ENCODE results near the gene FHOD3. TPM values are rescaled to one million over a fixed set of nuclear protein-coding genes. Genes with fewer than 3 reads are reported as not detected.
A peak's percentile ranks its signal among the peaks of the same experiment; 100 is the strongest.

The FHOD3 gene
- total RNA-seq, 1 donor = 13.0 TPM

GRCh38 chr18:36516258-36516657, 218.7 kb downstream of the FHOD3 start:
- Histone ChIP-seq H3K9me3 (ENCODE audit: low read depth, low read length) (no peaks in the 10 kb centered on the region), H3K36me3 (ENCODE audit: insufficient read depth, low read length) (no peaks in the 10 kb centered on the region), H3K27me3 (ENCODE audit: insufficient read depth, low read length) (no peaks in the 10 kb centered on the region), H3K4me3 (ENCODE audit: insufficient read depth, low read length) (no peak overlapping the region), H3K79me2 (ENCODE audit: insufficient read depth, low read length) (no peaks in the 10 kb centered on the region), H3K4me2 (ENCODE audit: insufficient read depth, low read length) (no peak overlapping the region), H2AFZ (ENCODE audit: low read length) (no peak overlapping the region), H3K27ac (ENCODE audit: low read depth, low read length) (no peak overlapping the region), H3K4me1 (ENCODE audit: insufficient read depth, low read length) (peaks cover 15% of the 10 kb centered on the region), H4K20me1 (ENCODE audit: insufficient read depth, low read length) (peaks cover 4% of the 10 kb centered on the region)
- no peak for DNase-seq (ENCODE audit: insufficient read length, low spot score, missing footprints)
- TF ChIP-seq CTCF (IDR thresholded peaks at IDR 0.05; ENCODE audit: extremely low read depth, low read depth, low read length) = no peak

- Histone ChIP-seq H3K36me3 (ENCODE audit: insufficient read depth, low read length) (no peaks in the 10 kb centered on the region), H3K27me3 (ENCODE audit: insufficient read depth, low read length) (no peaks in the 10 kb centered on the region), H3K79me2 (ENCODE audit: insufficient read depth, low read length) (no peaks in the 10 kb centered on the region), H3K9me3 (ENCODE audit: low read depth, low read length) (no peaks in the 10 kb centered on the region), H2AFZ (ENCODE audit: low read length) (no peak overlapping the region), H3K4me3 (ENCODE audit: insufficient read depth, low read length) (no peak overlapping the region), H3K4me1 (ENCODE audit: insufficient read depth, low read length) (peaks cover 15% of the 10 kb centered on the region), H3K4me2 (ENCODE audit: insufficient read depth, low read length) (no peak overlapping the region), H3K27ac (ENCODE audit: low read depth, low read length) (no peak overlapping the region), H4K20me1 (ENCODE audit: insufficient read depth, low read length) (peaks cover 4% of the 10 kb centered on the region)
- no peak for TF ChIP-seq CTCF (IDR thresholded peaks at IDR 0.05; ENCODE audit: extremely low read depth, low read depth, low read length)
- no peak for DNase-seq (ENCODE audit: insufficient read length, low spot score, missing footprints)
Observed at GRCh38 chr18:36516726-36517125, 219.2 kb downstream of the FHOD3 start.

GRCh38 chr18:36518839-36519238, 221.3 kb downstream of the FHOD3 start:
- no peaks in the 10 kb centered on the region for H3K79me2 ChIP-seq (ENCODE audit: insufficient read depth, low read length)
- no peaks in the 10 kb centered on the region for H3K27me3 ChIP-seq (ENCODE audit: insufficient read depth, low read length)
- H3K27ac ChIP-seq (ENCODE audit: low read depth, low read length) = no peak overlapping the region
- DNase-seq (ENCODE audit: insufficient read length, low spot score, missing footprints) = no peak
- H2AFZ ChIP-seq (ENCODE audit: low read length) = no peak overlapping the region
- H3K4me1 ChIP-seq (ENCODE audit: insufficient read depth, low read length) = peaks cover 15% of the 10 kb centered on the region
- no peak overlapping the region for H3K4me2 ChIP-seq (ENCODE audit: insufficient read depth, low read length)
- no peak overlapping the region for H3K4me3 ChIP-seq (ENCODE audit: insufficient read depth, low read length)
- no peak for TF ChIP-seq CTCF (IDR thresholded peaks at IDR 0.05; ENCODE audit: extremely low read depth, low read depth, low read length)
- no peaks in the 10 kb centered on the region for H3K9me3 ChIP-seq (ENCODE audit: low read depth, low read length)
- H3K36me3 ChIP-seq (ENCODE audit: insufficient read depth, low read length) = no peaks in the 10 kb centered on the region
- peaks cover 4% of the 10 kb centered on the region for H4K20me1 ChIP-seq (ENCODE audit: insufficient read depth, low read length)

GRCh38 chr18:36519358-36519757, 221.8 kb downstream of the FHOD3 start:
- H3K4me3 ChIP-seq (ENCODE audit: insufficient read depth, low read length) = no peak overlapping the region
- H3K4me2 ChIP-seq (ENCODE audit: insufficient read depth, low read length) = no peak overlapping the region
- no peaks in the 10 kb centered on the region for H3K9me3 ChIP-seq (ENCODE audit: low read depth, low read length)
- H3K27me3 ChIP-seq (ENCODE audit: insufficient read depth, low read length) = no peaks in the 10 kb centered on the region
- peak overlapping the region; percentile 57 for H2AFZ ChIP-seq (ENCODE audit: low read length)
- no peak overlapping the region for H3K27ac ChIP-seq (ENCODE audit: low read depth, low read length)
- H4K20me1 ChIP-seq (ENCODE audit: insufficient read depth, low read length) = peaks cover 4% of the 10 kb centered on the region
- no peak for TF ChIP-seq CTCF (IDR thresholded peaks at IDR 0.05; ENCODE audit: extremely low read depth, low read depth, low read length)
- H3K79me2 ChIP-seq (ENCODE audit: insufficient read depth, low read length) = no peaks in the 10 kb centered on the region
- no peaks in the 10 kb centered on the region for H3K36me3 ChIP-seq (ENCODE audit: insufficient read depth, low read length)
- peaks cover 15% of the 10 kb centered on the region for H3K4me1 ChIP-seq (ENCODE audit: insufficient read depth, low read length)
- peak; percentile 70 for DNase-seq (ENCODE audit: insufficient read length, low spot score, missing footprints)
